H1 (cell line): ENCODE results near the gene HLA-DOB. TPM values are rescaled to one million over a fixed set of nuclear protein-coding genes. Genes with fewer than 3 reads are reported as not detected.

Source experiments
- CTCF ChIA-PET: fragments of 300-600 bp; sonication (Branson Sonifier 250); formaldehyde crosslinking; loops from one replicate; lab custom pipeline; 2021; ENCODE audit not compliant: partially characterized antibody; lab: Charles Lee
- POLR2A ChIA-PET: fragments of 300-600 bp; sonication (Branson Sonifier 250); formaldehyde crosslinking; loops from one replicate; lab custom pipeline; 2021; ENCODE audit warnings: inconsistent platforms; ENCODE audit not compliant: partially characterized antibody; lab: Charles Lee
- DNase-seq, 2 experiments: peaks; one replicate each; pipeline versions ENCODE4 v3.0.0 to v3.0.0-alpha.2; 2010 to 2022; ENCODE audit warnings: low spot score in 2 of 2, low read depth in 1 of 2, mixed read lengths in 1 of 2
- FAIRE-seq: peaks from 2 replicates; lab custom pipeline; 2011; peaks lifted over from hg19 to GRCh38; lab: Jason Lieb, UNC
- H2AFZ ChIP-seq: 2 replicates; pipeline ENCODE4 v1.8.1; 2012; ENCODE audit warnings: low read length, inconsistent platforms
- H2AK5ac ChIP-seq: 2 replicates; pipeline ENCODE4 v1.6.1; 2013; ENCODE audit warnings: low read depth, low read length
- H2BK120ac ChIP-seq: replicated peaks from 2 replicates; pipeline ENCODE3; 2013; ENCODE audit warnings: low read depth, low read length, inconsistent platforms
- H2BK12ac ChIP-seq: 2 replicates; pipeline ENCODE4 v1.6.1; 2013; ENCODE audit warnings: low read depth, low read length
- H2BK15ac ChIP-seq: 2 replicates; pipeline ENCODE4 v1.6.1; 2013; ENCODE audit warnings: low read length
- H2BK20ac ChIP-seq: 2 replicates; pipeline ENCODE4 v1.6.1; 2013; ENCODE audit warnings: low read length
- H2BK5ac ChIP-seq: 2 replicates; pipeline ENCODE4 v1.6.1; 2013; ENCODE audit warnings: low read depth, low read length
- H3K14ac ChIP-seq: 2 replicates; pipeline ENCODE4 v1.6.1; 2013; ENCODE audit warnings: inconsistent platforms; ENCODE audit not compliant: insufficient read length
- H3K18ac ChIP-seq: 2 replicates; pipeline ENCODE4 v1.6.1; 2013; ENCODE audit warnings: low read length; ENCODE audit errors: extremely low read depth
- H3K23ac ChIP-seq: 2 replicates; pipeline ENCODE4 v1.6.1; 2013; ENCODE audit warnings: inconsistent platforms; ENCODE audit not compliant: insufficient read length
- H3K23me2 ChIP-seq: 2 replicates; pipeline ENCODE4 v1.6.1; 2013; ENCODE audit warnings: low read depth, low read length
- H3K27ac ChIP-seq: 2 replicates; pipeline ENCODE4 v1.6.1; 2011; ENCODE audit warnings: low read depth, low read length, inconsistent platforms
- H3K27me3 ChIP-seq, 4 experiments: replicated peaks in 1 of 4; 1 replicate in 1 of 4; 2 replicates in 3 of 4; pipeline versions ENCODE4 v1.6.1 to v1.8.1; 2011 to 2013; ENCODE audit warnings: low read length in 3 of 4, mild to moderate bottlenecking in 3 of 4, inconsistent platforms in 2 of 4, mixed read lengths in 2 of 4, moderate library complexity in 1 of 4; ENCODE audit not compliant: control insufficient read depth in 3 of 4, insufficient read depth in 3 of 4; ENCODE audit errors: extremely low read depth in 1 of 4
- H3K36me3 ChIP-seq, 4 experiments: 2 replicates each; pipeline versions ENCODE4 v1.6.1 to v1.8.1; 2011 to 2013; ENCODE audit warnings: mild to moderate bottlenecking in 4 of 4, low read length in 3 of 4, moderate library complexity in 2 of 4, control low read depth in 1 of 4, inconsistent platforms in 1 of 4; ENCODE audit not compliant: insufficient read depth in 4 of 4, control insufficient read depth in 2 of 4
- H3K4ac ChIP-seq: replicated peaks from 2 replicates; pipeline ENCODE3; 2013; ENCODE audit warnings: low read length, low read depth, mixed read lengths, inconsistent platforms; ENCODE audit not compliant: insufficient read length
- H3K4me1 ChIP-seq, 4 experiments: replicated peaks in 1 of 4; 1 replicate in 1 of 4; 2 replicates in 3 of 4; pipeline versions ENCODE4 v1.6.1 to v1.8.1; 2011 to 2013; ENCODE audit warnings: low read length in 3 of 4, inconsistent platforms in 2 of 4, mixed read lengths in 1 of 4; ENCODE audit not compliant: insufficient read depth in 4 of 4, control insufficient read depth in 3 of 4
- H3K4me2 ChIP-seq, 2 experiments: 2 replicates each; pipeline versions ENCODE4 v1.6.1 to v1.8.1; 2011 to 2013; ENCODE audit warnings: low read depth in 2 of 2, low read length in 2 of 2, control low read depth in 1 of 2, inconsistent platforms in 1 of 2, mild to moderate bottlenecking in 1 of 2; ENCODE audit not compliant: insufficient read depth in 1 of 2
- H3K4me3 ChIP-seq, 4 experiments: fragments of 200-600, 300-600 bp in 1 of 4; sonication (generic), shearing (Covaris generic), sonication (Bioruptor Twin) in 1 of 4; 2 replicates each; pipeline versions ENCODE4 v1.5.1 to v1.8.1; 2011 to 2016; ENCODE audit warnings: low read length in 4 of 4, low read depth in 3 of 4, control low read depth in 2 of 4, inconsistent platforms in 2 of 4, mild to moderate bottlenecking in 2 of 4, mixed read lengths in 1 of 4, moderate library complexity in 1 of 4; ENCODE audit not compliant: insufficient read depth in 2 of 4; ENCODE audit errors: extremely low read depth in 1 of 4
- H3K56ac ChIP-seq: replicated peaks from 2 replicates; pipeline ENCODE3; 2013; ENCODE audit warnings: low read depth, mild to moderate bottlenecking, mixed read lengths, low read length, inconsistent platforms; ENCODE audit not compliant: insufficient read length
- H3K79me1 ChIP-seq: 2 replicates; pipeline ENCODE4 v1.6.1; 2013; ENCODE audit warnings: low read depth, low read length, control low read depth
- H3K79me2 ChIP-seq, 2 experiments: 2 replicates each; pipeline versions ENCODE4 v1.6.1 to v1.8.1; 2012 to 2013; ENCODE audit warnings: low read length in 2 of 2, mild to moderate bottlenecking in 2 of 2, inconsistent platforms in 1 of 2; ENCODE audit not compliant: insufficient read depth in 2 of 2, control insufficient read depth in 1 of 2
- H3K9ac ChIP-seq, 4 experiments: replicated peaks in 1 of 4; 1 replicate in 1 of 4; 2 replicates in 3 of 4; pipeline versions ENCODE4 v1.6.1 to v1.8.1; 2011 to 2013; ENCODE audit warnings: low read depth in 3 of 4, low read length in 3 of 4, control low read depth in 2 of 4, mild to moderate bottlenecking in 2 of 4, moderate library complexity in 2 of 4, inconsistent platforms in 1 of 4; ENCODE audit errors: extremely low read depth in 1 of 4
- H3K9me3 ChIP-seq, 2 experiments: 2 replicates each; pipeline versions ENCODE4 v1.6.1 to v1.8.1; 2012 to 2013; ENCODE audit warnings: mild to moderate bottlenecking in 2 of 2, moderate library complexity in 2 of 2, control low read depth in 1 of 2, inconsistent platforms in 1 of 2, low read depth in 1 of 2, low read length in 1 of 2, mixed read lengths in 1 of 2; ENCODE audit not compliant: insufficient read depth in 2 of 2
- H4K20me1 ChIP-seq, 2 experiments: replicated peaks in 1 of 2; 2 replicates each; pipeline versions ENCODE3 to v1.8.1; 2011 to 2013; ENCODE audit warnings: inconsistent platforms in 2 of 2, low read length in 2 of 2, mild to moderate bottlenecking in 1 of 2; ENCODE audit not compliant: insufficient read depth in 2 of 2, control insufficient read depth in 1 of 2
- H4K5ac ChIP-seq: 2 replicates; pipeline ENCODE4 v1.6.1; 2013; ENCODE audit warnings: low read length, low read depth, mixed read lengths, inconsistent platforms; ENCODE audit not compliant: insufficient read length
- H4K8ac ChIP-seq: 2 replicates; pipeline ENCODE4 v1.8.0; 2013; ENCODE audit warnings: mild to moderate bottlenecking, moderate library complexity, low read length, inconsistent platforms; ENCODE audit not compliant: insufficient read depth; ENCODE audit errors: extremely low read depth
- H4K91ac ChIP-seq: replicated peaks from 2 replicates; pipeline ENCODE3; 2013; ENCODE audit warnings: low read length, mixed read lengths, inconsistent platforms; ENCODE audit not compliant: insufficient read length
- HDAC2 ChIP-seq, 2 experiments: fragments of 300-600 bp in 1 of 2; sonication (generic) in 1 of 2; IDR thresholded peaks; 2 replicates each; pipeline ENCODE4 v1.6.1; 2011 to 2012; ENCODE audit warnings: low read depth in 2 of 2, low read length in 2 of 2, mild to moderate bottlenecking in 2 of 2, moderate library complexity in 2 of 2, borderline replicate concordance in 1 of 2, inconsistent platforms in 1 of 2
- MAFK ChIP-seq: IDR thresholded peaks from 2 replicates; pipeline ENCODE4 v1.6.1; 2012; ENCODE audit warnings: low read depth, mild to moderate bottlenecking, improper control_type of control experiment, low read length
- TBP ChIP-seq: IDR thresholded peaks from 2 replicates; pipeline ENCODE4 v1.6.1; 2011; ENCODE audit warnings: low read depth, low read length, improper control_type of control experiment
- WGBS, 2 experiments: shearing (Covaris generic) in 1 of 2; methylation state at CpG; one replicate each; pipeline versions ENCODE4 v1.1.6 to v1.1.7; 2013 to 2015; ENCODE audit warnings: low lambda C conversion rate in 2 of 2, mixed read lengths in 2 of 2, inconsistent platforms in 1 of 2, low coverage in 1 of 2, missing lambda C conversion rate in 1 of 2; ENCODE audit not compliant: insufficient replicate concordance in 2 of 2, insufficient coverage in 1 of 2, insufficient read length in 1 of 2; ENCODE audit errors: extremely low coverage in 1 of 2, missing lambda C conversion rate in 1 of 2; 5-methylcytosine and 5-hydroxymethylcytosine counted together
- polyA plus RNA-seq, 7 experiments: library from polyadenylated mRNA; depleted of rRNA in 3 of 7; stranded (reverse) in 5 of 7; unstranded in 2 of 7; fragments of >200 nt in 5 of 7; fragments of 200-250 nt in 2 of 7; gene quantifications; 1 replicate in 5 of 7; 2 replicates in 1 of 7; 4 replicates in 1 of 7; pipeline versions ENCODE4 v1.2.1 to v1.2.3, GENCODE V29; 2011 to 2013; ENCODE audit warnings: missing spikeins in 2 of 7, mixed read lengths in 2 of 7
- total RNA-seq: library from RNA; stranded (reverse); fragmentation: NEBNext Ultra II Directional; extraction: Animal tissue kit (Norgen Biotek cat#: 25700); gene quantifications from 2 replicates; pipeline ENCODE4 v1.2.1, GENCODE V29; 2021
- TF ChIP-seq, protein P1 (sequence below): IDR thresholded peaks from 2 replicates; pipeline ENCODE4 v1.6.1; 2012; ENCODE audit warnings: inconsistent platforms

The HLA-DOB gene
- total and polyA plus RNA-seq, 2 of the 8 experiments (the other 6 are each of a cell fraction or from before 2014, with no cell fraction given): 0.35 TPM; not detected in 1

DNA sequence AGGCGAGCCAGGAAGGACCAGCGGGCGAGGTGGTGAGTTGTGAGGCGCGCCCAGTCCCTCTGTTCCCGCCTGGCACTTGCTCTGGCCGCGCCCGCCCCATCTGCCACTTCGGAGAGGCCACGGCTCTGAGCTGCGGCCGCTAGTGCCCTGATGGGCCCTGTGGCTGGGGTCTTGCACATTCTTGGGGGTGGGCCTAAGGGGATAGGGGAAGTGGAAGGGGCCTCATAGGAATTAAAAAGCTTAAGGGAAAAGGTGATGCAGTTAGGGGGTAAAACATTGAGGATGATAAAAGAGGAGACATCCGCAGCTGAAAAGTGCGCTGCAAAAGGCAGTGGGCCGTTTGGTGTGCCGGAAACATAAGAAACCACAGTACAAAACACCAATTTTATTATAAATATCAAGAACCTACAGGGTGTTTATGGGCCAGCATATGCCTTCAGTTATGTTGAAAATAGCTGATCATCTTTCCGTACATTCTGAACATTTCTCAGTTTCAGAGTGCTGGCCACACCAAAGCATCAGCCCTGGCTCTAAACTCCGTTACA is 28.1 kb upstream of the HLA-DOB start:
- Histone ChIP-seq H3K18ac (no peak overlapping the region; the same call in 1 of the 2 replicates), H3K79me2 (no peaks in the 10 kb centered on the region), H3K23ac (no peak overlapping the region), H3K27ac (no peak overlapping the region), H3K56ac (no peak overlapping the region), H3K14ac (no peak overlapping the region), H3K9me3 (no peaks in the 10 kb centered on the region), H3K4me1 (peaks cover 0 to 3% (median 0%) of the 10 kb centered on the region in 4 experiments; a peak in 2 of 7 replicates), H4K20me1 (peaks cover 0 to 2% of the 10 kb centered on the region in 2 experiments), H4K91ac (no peak overlapping the region), H3K9ac (no peak overlapping the region), H4K8ac (no peak overlapping the region), H2BK12ac (no peak overlapping the region), H3K36me3 (peaks cover 0 to 5% (median 0%) of the 10 kb centered on the region in 4 experiments; a peak in 5 of 8 replicates), H2BK5ac (no peak overlapping the region), H3K4me3 (peak overlapping the region in 3 of 4 experiments; percentile 59 to 93 (median 87); a peak in 4 of 8 replicates), H3K27me3 (peaks cover 0 to 11% (median 10%) of the 10 kb centered on the region in 4 experiments; a peak in 4 of 7 replicates), H2BK20ac (no peak overlapping the region), H2AK5ac (no peak overlapping the region), H3K79me1 (no peaks in the 10 kb centered on the region), H3K4me2 (peak overlapping the region; percentile 92 to 93), H2AFZ (no peak overlapping the region), H3K4ac (no peak overlapping the region), H3K23me2 (peaks cover 13% of the 10 kb centered on the region), H2BK15ac (no peak overlapping the region), H2BK120ac (no peak overlapping the region), H4K5ac (no peak overlapping the region)
- TF ChIP-seq HDAC2 (IDR thresholded peaks at IDR 0.05; ENCODE audit: borderline replicate concordance in 1 of 2, low read depth in 2 of 2, low read length in 2 of 2) (no peak), MAFK (no peak), TBP (peak; percentile 94)
- TF ChIP-seq, protein P1, sequence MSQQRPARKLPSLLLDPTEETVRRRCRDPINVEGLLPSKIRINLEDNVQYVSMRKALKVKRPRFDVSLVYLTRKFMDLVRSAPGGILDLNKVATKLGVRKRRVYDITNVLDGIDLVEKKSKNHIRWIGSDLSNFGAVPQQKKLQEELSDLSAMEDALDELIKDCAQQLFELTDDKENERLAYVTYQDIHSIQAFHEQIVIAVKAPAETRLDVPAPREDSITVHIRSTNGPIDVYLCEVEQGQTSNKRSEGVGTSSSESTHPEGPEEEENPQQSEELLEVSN: peak; percentile 72
- FAIRE-seq (no peak), DNase-seq (no peak)
- WGBS, 2 experiments: 27% methylated on average over 19 of the region's 19 CpGs; no CpG with 5 or more reads in 1 of the 2 experiments
- ChIA-PET POLR2A (interaction anchor here (1.3 to 3.0 kb wide), 6 partner anchors 9 to 127 kb away, joined by 4 to 25 read pairs (median 5); partner anchors contain the start of genes PSMB9 and TAP1), CTCF (interaction anchor here (0.8 to 11.2 kb wide), 11 partner anchors 9 to 432 kb away, joined by 3 to 402 read pairs (median 5); partner anchors contain the start of genes HLA-DMA, PSMB9 and TAP1)
